H9 (cell line): ENCODE data around the gene DMRTC2. TPM values are rescaled to one million over a fixed set of nuclear protein-coding genes. Genes with fewer than 3 reads are reported as not detected.

Experiments used
- DNase-seq: peaks from one replicate; pipeline ENCODE4 v3.0.0-alpha.2; 2017
- H2AFZ ChIP-seq: one replicate; pipeline ENCODE4 v1.6.1; 2013; ENCODE audit warnings: mild to moderate bottlenecking, low read length, control low read depth, moderate library complexity
- H2AK5ac ChIP-seq: 2 replicates; pipeline ENCODE4 v1.6.1; 2013; ENCODE audit warnings: low read length, control low read depth, mixed read lengths; ENCODE audit not compliant: insufficient read length
- H2BK120ac ChIP-seq: one replicate; pipeline ENCODE4 v1.6.1; 2013; ENCODE audit warnings: low read depth, mild to moderate bottlenecking, low read length, control low read depth, inconsistent platforms; ENCODE audit not compliant: poor library complexity, severe bottlenecking
- H2BK12ac ChIP-seq: 2 replicates; pipeline ENCODE4 v1.6.1; 2013; ENCODE audit warnings: low read length, control low read depth, mixed read lengths, low read depth; ENCODE audit not compliant: insufficient read length
- H2BK15ac ChIP-seq: 2 replicates; pipeline ENCODE4 v1.6.1; 2013; ENCODE audit warnings: low read depth, low read length, control low read depth
- H2BK20ac ChIP-seq: one replicate; pipeline ENCODE4 v1.6.1; 2013; ENCODE audit warnings: low read depth, mild to moderate bottlenecking, low read length, control low read depth, inconsistent platforms; ENCODE audit not compliant: poor library complexity, severe bottlenecking
- H2BK5ac ChIP-seq: 2 replicates; pipeline ENCODE4 v1.6.1; 2013; ENCODE audit warnings: low read length, control low read depth, mixed read lengths; ENCODE audit not compliant: insufficient read length
- H3K14ac ChIP-seq: 2 replicates; pipeline ENCODE4 v1.6.1; 2013; ENCODE audit warnings: low read length, control low read depth; ENCODE audit not compliant: insufficient read depth
- H3K18ac ChIP-seq: 2 replicates; pipeline ENCODE4 v1.6.1; 2013; ENCODE audit warnings: low read depth, mild to moderate bottlenecking, mixed read lengths, low read length, control low read depth; ENCODE audit not compliant: insufficient read length
- H3K23ac ChIP-seq: 2 replicates; pipeline ENCODE4 v1.6.1; 2013; ENCODE audit warnings: low read length, control low read depth, mixed read lengths, low read depth; ENCODE audit not compliant: insufficient read length
- H3K23me2 ChIP-seq: 2 replicates; pipeline ENCODE4 v1.6.1; 2013; ENCODE audit warnings: low read depth, mild to moderate bottlenecking, mixed read lengths, low read length, control low read depth; ENCODE audit not compliant: insufficient read length, poor library complexity, severe bottlenecking
- H3K27ac ChIP-seq: 2 replicates; pipeline ENCODE4 v1.5.1; 2013; ENCODE audit warnings: low read length, control low read depth, mixed read lengths, low read depth; ENCODE audit not compliant: insufficient read length
- H3K27me3 ChIP-seq: 2 replicates; pipeline ENCODE4 v1.6.1; 2013; ENCODE audit warnings: low read length, control low read depth, inconsistent platforms; ENCODE audit not compliant: insufficient read depth
- H3K4ac ChIP-seq: 2 replicates; pipeline ENCODE4 v1.6.1; 2013; ENCODE audit warnings: low read depth, mild to moderate bottlenecking, control low read depth, inconsistent platforms, low read length, moderate library complexity
- H3K4me1 ChIP-seq: 2 replicates; pipeline ENCODE4 v1.6.1; 2013; ENCODE audit warnings: low read length, control low read depth, inconsistent platforms; ENCODE audit not compliant: insufficient read depth
- H3K4me2 ChIP-seq: 2 replicates; pipeline ENCODE4 v1.6.1; 2013; ENCODE audit warnings: low read length, control low read depth, mixed read lengths; ENCODE audit not compliant: insufficient read length, insufficient read depth
- H3K56ac ChIP-seq: 2 replicates; pipeline ENCODE4 v1.6.1; 2013; ENCODE audit warnings: low read depth, mild to moderate bottlenecking, mixed read lengths, low read length, control low read depth; ENCODE audit not compliant: insufficient read length
- H3K79me1 ChIP-seq: 2 replicates; pipeline ENCODE4 v1.6.1; 2013; ENCODE audit warnings: low read depth, mild to moderate bottlenecking, moderate library complexity, low read length, control low read depth, inconsistent platforms; ENCODE audit not compliant: insufficient read depth, poor library complexity, severe bottlenecking
- H3K79me2 ChIP-seq: 2 replicates; pipeline ENCODE4 v1.6.1; 2013; ENCODE audit warnings: low read length, control low read depth, inconsistent platforms; ENCODE audit not compliant: insufficient read depth
- H3K9ac ChIP-seq: 2 replicates; pipeline ENCODE4 v1.6.1; 2013; ENCODE audit warnings: low read length, control low read depth, mixed read lengths; ENCODE audit not compliant: insufficient read length; ENCODE audit errors: extremely low read depth
- H3K9me3 ChIP-seq: one replicate; pipeline ENCODE4 v1.6.1; 2013; ENCODE audit warnings: low read depth, low read length, inconsistent platforms; ENCODE audit not compliant: control insufficient read depth
- H3T11ph ChIP-seq: one replicate; pipeline ENCODE4 v1.6.1; 2013; ENCODE audit warnings: mild to moderate bottlenecking, low read length, control low read depth, inconsistent platforms
- H4K20me1 ChIP-seq: one replicate; pipeline ENCODE4 v1.6.1; 2013; ENCODE audit not compliant: control insufficient read depth, insufficient read length, insufficient read depth
- H4K5ac ChIP-seq: 2 replicates; pipeline ENCODE4 v1.6.1; 2013; ENCODE audit warnings: low read depth, mild to moderate bottlenecking, mixed read lengths, low read length, control low read depth; ENCODE audit not compliant: insufficient read length
- H4K8ac ChIP-seq: replicated peaks from 2 replicates; pipeline ENCODE4 v1.6.1; 2013; ENCODE audit warnings: low read length, control low read depth, mixed read lengths, low read depth; ENCODE audit not compliant: insufficient read length
- H4K91ac ChIP-seq: 2 replicates; pipeline ENCODE4 v1.6.1; 2013; ENCODE audit warnings: low read depth, mild to moderate bottlenecking, moderate library complexity, mixed read lengths, low read length, control low read depth; ENCODE audit not compliant: insufficient read length
- H3K27ac Mint-ChIP-seq, 3 experiments: 2 replicates in 2 of 3; 3 replicates in 1 of 3; pipeline ENCODE4 v1.8.0; 2020 to 2021; ENCODE audit warnings: mixed read lengths in 3 of 3, mild to moderate bottlenecking in 1 of 3, moderate library complexity in 1 of 3
- H3K27me3 Mint-ChIP-seq: 2 replicates; pipeline ENCODE4 v1.8.0; 2021; ENCODE audit warnings: low read depth, mild to moderate bottlenecking, moderate library complexity, mixed read lengths
- H3K36me3 Mint-ChIP-seq, 3 experiments: 2 replicates in 2 of 3; 3 replicates in 1 of 3; pipeline ENCODE4 v1.8.0; 2020 to 2021; ENCODE audit warnings: low read depth in 3 of 3, mixed read lengths in 3 of 3; ENCODE audit not compliant: insufficient read depth in 1 of 3
- H3K4me1 Mint-ChIP-seq, 2 experiments: 2 replicates each; pipeline ENCODE4 v1.8.0; 2020; ENCODE audit warnings: mixed read lengths in 2 of 2
- H3K4me3 Mint-ChIP-seq, 2 experiments: 2 replicates in 1 of 2; 3 replicates in 1 of 2; pipeline ENCODE4 v1.8.0; 2020 to 2021; ENCODE audit warnings: mild to moderate bottlenecking in 2 of 2, mixed read lengths in 2 of 2, moderate library complexity in 1 of 2
- H3K9me3 Mint-ChIP-seq, 2 experiments: 2 replicates in 1 of 2; 3 replicates in 1 of 2; pipeline ENCODE4 v1.8.0; 2020; ENCODE audit warnings: mild to moderate bottlenecking in 2 of 2, mixed read lengths in 2 of 2, moderate library complexity in 1 of 2
- WGBS: extraction: QIAGEN DNeasy Blood & Tissue Kit; methylation state at CpG from one replicate; pipeline ENCODE4 v1.1.7; 2013; ENCODE audit warnings: missing lambda C conversion rate, low lambda C conversion rate, mixed read lengths; ENCODE audit not compliant: insufficient read length; ENCODE audit errors: extremely low coverage; 5-methylcytosine and 5-hydroxymethylcytosine counted together
- total RNA-seq: library from RNA; stranded (reverse); gene quantifications from 2 replicates; pipeline ENCODE4 v1.2.1, GENCODE V29; 2021
- TF ChIP-seq, protein P1 (sequence below): fragments of 200-600 bp; sonication (generic); conservative IDR thresholded peaks from 3 replicates; pipeline ENCODE4 v1.8.0; 2021; ENCODE audit warnings: antibody characterized with exemption, mild to moderate bottlenecking

DMRTC2 gene
- total RNA-seq, 1 experiment from 2014 or later: not detected

GRCh38 chr19:41811981-41812380 lies 32.9 kb upstream of the DMRTC2 start:
- no peak overlapping the region for H3K4me3 Mint-ChIP-seq
- no peak overlapping the region for H2BK12ac ChIP-seq
- peaks cover 4 to 32% (median 5%) of the 10 kb centered on the region in 3 experiments; a peak in 4 of 7 replicates for H3K36me3 Mint-ChIP-seq
- H2BK120ac ChIP-seq: no peak overlapping the region
- H3K4me2 ChIP-seq: no peak overlapping the region
- no peaks in the 10 kb centered on the region for H3K79me1 ChIP-seq
- no peak overlapping the region for H3K4ac ChIP-seq
- H2BK5ac ChIP-seq: no peak overlapping the region
- H4K91ac ChIP-seq: no peak overlapping the region
- H3K14ac ChIP-seq: no peak overlapping the region
- H3K9me3 Mint-ChIP-seq: peaks cover 20 to 98% of the 10 kb centered on the region in 2 experiments; a peak in 4 of 5 replicates
- H4K5ac ChIP-seq: no peak overlapping the region
- H3K56ac ChIP-seq: no peak overlapping the region
- H2BK20ac ChIP-seq: no peak overlapping the region
- no peak overlapping the region for H3K27ac ChIP-seq
- H3K27ac Mint-ChIP-seq: no peak overlapping the region
- H2BK15ac ChIP-seq: no peak overlapping the region
- H3K9me3 ChIP-seq: no peaks in the 10 kb centered on the region
- peaks cover 6% of the 10 kb centered on the region; the same call in 1 of the 2 replicates for H3K27me3 Mint-ChIP-seq
- H3K18ac ChIP-seq: no peak overlapping the region
- H2AK5ac ChIP-seq: no peak overlapping the region
- H3K23me2 ChIP-seq: no peaks in the 10 kb centered on the region
- WGBS: no CpG with 5 or more reads among the region's 3 CpGs
- no peak overlapping the region for H3K9ac ChIP-seq
- H3K4me1 Mint-ChIP-seq: no peaks in the 10 kb centered on the region
- no peaks in the 10 kb centered on the region; the same call in 1 of the 2 replicates for H3K27me3 ChIP-seq
- no peak overlapping the region for H2AFZ ChIP-seq
- H4K8ac ChIP-seq: no peak overlapping the region
- H3K79me2 ChIP-seq: no peaks in the 10 kb centered on the region
- no peaks in the 10 kb centered on the region for H3K4me1 ChIP-seq
- H3T11ph ChIP-seq: no peak overlapping the region
- H4K20me1 ChIP-seq: no peaks in the 10 kb centered on the region
- DNase-seq: no peak
- TF ChIP-seq, protein P1, sequence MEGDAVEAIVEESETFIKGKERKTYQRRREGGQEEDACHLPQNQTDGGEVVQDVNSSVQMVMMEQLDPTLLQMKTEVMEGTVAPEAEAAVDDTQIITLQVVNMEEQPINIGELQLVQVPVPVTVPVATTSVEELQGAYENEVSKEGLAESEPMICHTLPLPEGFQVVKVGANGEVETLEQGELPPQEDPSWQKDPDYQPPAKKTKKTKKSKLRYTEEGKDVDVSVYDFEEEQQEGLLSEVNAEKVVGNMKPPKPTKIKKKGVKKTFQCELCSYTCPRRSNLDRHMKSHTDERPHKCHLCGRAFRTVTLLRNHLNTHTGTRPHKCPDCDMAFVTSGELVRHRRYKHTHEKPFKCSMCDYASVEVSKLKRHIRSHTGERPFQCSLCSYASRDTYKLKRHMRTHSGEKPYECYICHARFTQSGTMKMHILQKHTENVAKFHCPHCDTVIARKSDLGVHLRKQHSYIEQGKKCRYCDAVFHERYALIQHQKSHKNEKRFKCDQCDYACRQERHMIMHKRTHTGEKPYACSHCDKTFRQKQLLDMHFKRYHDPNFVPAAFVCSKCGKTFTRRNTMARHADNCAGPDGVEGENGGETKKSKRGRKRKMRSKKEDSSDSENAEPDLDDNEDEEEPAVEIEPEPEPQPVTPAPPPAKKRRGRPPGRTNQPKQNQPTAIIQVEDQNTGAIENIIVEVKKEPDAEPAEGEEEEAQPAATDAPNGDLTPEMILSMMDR: no peak
- no peak overlapping the region for H3K23ac ChIP-seq
